Sigmoid colon (tissue), 7 donors: ENCODE results near the gene TXLNG. TPM values are rescaled to one million over a fixed set of nuclear protein-coding genes. Genes with fewer than 3 reads are reported as not detected.
A peak's percentile ranks its signal among the peaks of the same experiment; 100 is the strongest.

ENCODE experiments used
- DNase-seq: peaks from one replicate; pipeline ENCODE4 v3.0.0-alpha.2; 2019
- H3K27ac ChIP-seq, 4 donors: fragments of 200-600 bp; sonication (generic); one replicate each; pipeline ENCODE4 v1.5.1; 2016 to 2019; ENCODE audit warnings: mild to moderate bottlenecking in 1 of 4
- H3K27me3 ChIP-seq, 3 donors: fragments of 200-600 bp; sonication (generic); one replicate each; pipeline ENCODE4 v1.5.1; 2019; ENCODE audit warnings: mild to moderate bottlenecking in 1 of 3
- H3K36me3 ChIP-seq, 4 donors: fragments of 200-600 bp; sonication (generic); one replicate each; pipeline ENCODE4 v1.5.1; 2016 to 2019
- H3K4me1 ChIP-seq, 4 donors: fragments of 200-600 bp; sonication (generic); one replicate each; pipeline ENCODE4 v1.5.1; 2017 to 2019
- H3K4me3 ChIP-seq, 4 donors: fragments of 200-600 bp; sonication (generic); one replicate each; pipeline ENCODE4 v1.5.1; 2017 to 2019; ENCODE audit warnings: mild to moderate bottlenecking in 2 of 4, moderate library complexity in 1 of 4
- H3K9me3 ChIP-seq, 4 donors: fragments of 200-600 bp in 3 of 4; sonication (generic) in 3 of 4; one replicate each; pipeline versions ENCODE4 v1.5.1 to v1.6.1; 2013 to 2019
- CTCF ChIP-seq, 4 experiments: fragments of 450-650 bp in 3 of 4; fragments of 200-600 bp in 1 of 4; IDR thresholded peaks; one replicate each; pipeline ENCODE4 v1.5.1; 2016 to 2019; ENCODE audit warnings: antibody characterized with exemption in 4 of 4, mild to moderate bottlenecking in 3 of 4, moderate library complexity in 2 of 4
- EP300 ChIP-seq, 4 donors: sonication (generic); formaldehyde crosslinking; IDR thresholded peaks; one replicate each; pipeline ENCODE4 v1.6.1; 2017; ENCODE audit warnings: antibody characterized with exemption in 4 of 4
- POLR2A ChIP-seq, 2 donors: fragments of 450-650 bp; IDR thresholded peaks; one replicate each; pipeline ENCODE4 v1.6.1; 2016; ENCODE audit warnings: antibody characterized with exemption in 2 of 2, mild to moderate bottlenecking in 2 of 2, moderate library complexity in 2 of 2
- POLR2AphosphoS5 ChIP-seq, 4 donors: sonication (generic); formaldehyde crosslinking; IDR thresholded peaks; one replicate each; pipeline ENCODE4 v1.6.1; 2017; ENCODE audit warnings: antibody characterized with exemption in 4 of 4
- WGBS, 2 donors: extraction: QIAGEN DNeasy Blood & Tissue Kit; methylation state at CpG; one replicate each; pipeline ENCODE4 v1.1.7; 2013; 5-methylcytosine and 5-hydroxymethylcytosine counted together
- intact Hi-C: fragments of 100-400 bp; cut with DNase I; formaldehyde crosslinking; loops from one replicate; pipeline ENCODE4 v1.15.1; 2023
- polyA plus RNA-seq, 3 donors: library from polyadenylated mRNA; stranded (reverse); fragments of 200-250 nt; gene quantifications; one replicate each; pipeline ENCODE4 v1.2.3, GENCODE V29; 2013
- total RNA-seq, 4 donors: library from RNA; depleted of rRNA; stranded (reverse); fragments of >200 nt; gene quantifications; one replicate each; pipeline ENCODE4 v1.1.0, GENCODE V29; 2016
- donor health status: healthy with polysubstance abuse.
- donor health status: Bipolar disorder and iron deficiency.
- donor health status: healthy.

TXLNG gene
- total and polyA plus RNA-seq, 7 donors = 3.9 to 20.1 (median 11.5) TPM

GRCh38 chrX:16819634-16820033 is 33.4 kb downstream of the TXLNG start:
- Histone ChIP-seq H3K4me1 (no peaks in the 10 kb centered on the region), H3K27ac (no peak overlapping the region), H3K9me3 (no peaks in the 10 kb centered on the region), H3K27me3 (no peaks in the 10 kb centered on the region), H3K4me3 (no peak overlapping the region), H3K36me3 (peaks cover 0 to 12% (median 4%) of the 10 kb centered on the region in 4 donors)
- 22 to 58% methylated on average over 5 of the region's 5 CpGs for WGBS, 2 donors
- intact Hi-C loops = no loop called here
- DNase-seq = no peak
- no peak for TF ChIP-seq POLR2AphosphoS5 (IDR thresholded peaks at IDR 0.05)
- TF ChIP-seq POLR2A (IDR thresholded peaks at IDR 0.05) = no peak
- TF ChIP-seq EP300 (IDR thresholded peaks at IDR 0.05) = no peak
- TF ChIP-seq CTCF (IDR thresholded peaks at IDR 0.05) = no peak

- WGBS, 2 donors = 83 to 85% methylated on average over 2 of the region's 2 CpGs
- peaks cover 0 to 15% (median 2%) of the 10 kb centered on the region in 4 donors for H3K4me1 ChIP-seq
- peaks cover 0 to 12% (median 4%) of the 10 kb centered on the region in 4 donors for H3K36me3 ChIP-seq
- TF ChIP-seq POLR2A (IDR thresholded peaks at IDR 0.05) = no peak
- TF ChIP-seq POLR2AphosphoS5 (IDR thresholded peaks at IDR 0.05) = no peak
- TF ChIP-seq EP300 (IDR thresholded peaks at IDR 0.05) = no peak
- no peak for TF ChIP-seq CTCF (IDR thresholded peaks at IDR 0.05)
- no peaks in the 10 kb centered on the region for H3K27me3 ChIP-seq
- H3K27ac ChIP-seq = no peak overlapping the region
- no peak overlapping the region for H3K4me3 ChIP-seq
- H3K9me3 ChIP-seq = no peaks in the 10 kb centered on the region
- intact Hi-C loops = no loop called here
- DNase-seq = no peak
Observed at GRCh38 chrX:16822723-16823122, 36.5 kb downstream of the TXLNG start.

GRCh38 chrX:16825264-16826035 is 39.2 kb downstream of the TXLNG start:
- Histone ChIP-seq H3K27ac (no peak overlapping the region), H3K4me1 (peaks cover 0 to 24% (median 3%) of the 10 kb centered on the region in 4 donors), H3K4me3 (no peak overlapping the region), H3K27me3 (no peaks in the 10 kb centered on the region), H3K9me3 (no peaks in the 10 kb centered on the region), H3K36me3 (peaks cover 0 to 6% (median 3%) of the 10 kb centered on the region in 4 donors)
- WGBS, 2 donors = 73 to 78% methylated on average over 8 of the region's 8 CpGs
- no peak for DNase-seq
- TF ChIP-seq EP300 (IDR thresholded peaks at IDR 0.05) (no peak), POLR2AphosphoS5 (IDR thresholded peaks at IDR 0.05) (no peak), POLR2A (IDR thresholded peaks at IDR 0.05) (no peak), CTCF (IDR thresholded peaks at IDR 0.05) (no peak)
- intact Hi-C loops = loop anchor here (2.0 to 5.0 kb wide), 3 partner anchors 47 to 219 kb away; partner anchors contain the start of gene RBBP7

- intact Hi-C loops = loop anchor here (2.0 to 5.0 kb wide), 3 partner anchors 46 to 219 kb away; partner anchors contain the start of gene RBBP7
- WGBS, 2 donors = 54 to 59% methylated on average over 3 of the region's 3 CpGs
- peak overlapping the region in 3 of 4 donors; percentile 17 to 84 (median 75) for H3K27ac ChIP-seq
Observed at GRCh38 chrX:16826207-16826606, 39.9 kb downstream of the TXLNG start.

More at GRCh38 chrX:16826207-16826606, 39.9 kb downstream of the TXLNG start:
- TF ChIP-seq POLR2A (IDR thresholded peaks at IDR 0.05) = no peak
- TF ChIP-seq POLR2AphosphoS5 (IDR thresholded peaks at IDR 0.05) = no peak
- no peak for TF ChIP-seq EP300 (IDR thresholded peaks at IDR 0.05)
- TF ChIP-seq CTCF (IDR thresholded peaks at IDR 0.05) = peak in 3 of 4 experiments; percentile 19 to 29 (median 27)
- Histone ChIP-seq H3K9me3 (no peaks in the 10 kb centered on the region), H3K4me3 (no peak overlapping the region), H3K36me3 (peaks cover 0 to 6% (median 2%) of the 10 kb centered on the region in 4 donors), H3K4me1 (peaks cover 0 to 24% (median 3%) of the 10 kb centered on the region in 4 donors), H3K27me3 (no peaks in the 10 kb centered on the region)
- DNase-seq = no peak
